DMS79 (cell line): ENCODE data around the gene TMTC1.

ENCODE experiments used
- DNase-seq: peaks from one replicate; lab custom pipeline; 2025; lab: John Stamatoyannopoulos, UW

The TMTC1 gene

GRCh38 chr12:29780084-29780483 lies 3.7 kb downstream of the TMTC1 start:
- DNase-seq = no peak

- no peak for DNase-seq
Measured at GRCh38 chr12:29778531-29778930, 5.2 kb downstream of the TMTC1 start.

- no peak for DNase-seq
Measured at GRCh38 chr12:29773076-29773475, 10.7 kb downstream of the TMTC1 start.

GRCh38 chr12:29771786-29772185 lies 12.0 kb downstream of the TMTC1 start:
- DNase-seq = no peak

- DNase-seq = no peak
Measured at GRCh38 chr12:29771165-29771564, 12.6 kb downstream of the TMTC1 start.

GRCh38 chr12:29769162-29769858 lies 14.4 kb downstream of the TMTC1 start:
- DNase-seq = no peak

- DNase-seq = no peak
Measured at GRCh38 chr12:29768372-29768771, 15.4 kb downstream of the TMTC1 start.

GRCh38 chr12:29763301-29763683 lies 20.4 kb downstream of the TMTC1 start:
- no peak for DNase-seq

GRCh38 chr12:29762637-29763300 lies 21.0 kb downstream of the TMTC1 start:
- no peak for DNase-seq

GRCh38 chr12:29759950-29760349 lies 23.8 kb downstream of the TMTC1 start:
- no peak for DNase-seq

- no peak for DNase-seq
Measured at GRCh38 chr12:29756741-29757390, 26.9 kb downstream of the TMTC1 start.

GRCh38 chr12:29754235-29755189 lies 29.2 kb downstream of the TMTC1 start:
- DNase-seq = no peak

GRCh38 chr12:29752121-29752520 lies 31.6 kb downstream of the TMTC1 start:
- no peak for DNase-seq

GRCh38 chr12:29751676-29752075 lies 32.1 kb downstream of the TMTC1 start:
- DNase-seq = no peak

GRCh38 chr12:29750928-29751220 lies 32.9 kb downstream of the TMTC1 start:
- no peak for DNase-seq

GRCh38 chr12:29750131-29750927 lies 33.4 kb downstream of the TMTC1 start:
- DNase-seq = no peak

GRCh38 chr12:29744365-29744764 lies 39.4 kb downstream of the TMTC1 start:
- DNase-seq = no peak

GRCh38 chr12:29743801-29744200 lies 39.9 kb downstream of the TMTC1 start:
- no peak for DNase-seq

GRCh38 chr12:29743077-29743476 lies 40.7 kb downstream of the TMTC1 start:
- no peak for DNase-seq

- DNase-seq = no peak
Measured at GRCh38 chr12:29742646-29743045, 41.1 kb downstream of the TMTC1 start.
